ENCODE results near the gene EGFR.

The EGFR gene

DNA sequence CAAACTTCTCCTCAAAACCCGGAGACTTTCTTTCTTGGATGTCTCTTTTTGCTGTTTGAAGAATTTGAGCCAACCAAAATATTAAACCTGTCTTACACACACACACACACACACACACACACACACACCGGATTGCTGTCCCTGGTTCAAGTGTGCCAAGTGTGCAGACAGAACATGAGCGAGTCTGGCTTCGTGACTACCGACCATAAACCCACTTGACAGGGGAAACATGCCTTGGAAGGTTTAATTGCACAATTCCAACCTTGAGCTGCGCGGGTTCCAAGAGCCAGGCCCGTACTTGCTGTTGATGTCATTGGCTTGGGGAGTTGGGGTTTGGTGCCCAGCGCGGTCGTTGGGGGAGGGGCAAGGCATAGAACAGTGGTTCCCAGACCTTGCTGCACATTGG lies 1.7 kb downstream of the EGFR start:
- TF ChIP-seq EZH2phosphoT487 (IDR thresholded peaks at IDR 0.05; ENCODE audit: borderline replicate concordance, low read length), result no peak
- TF ChIP-seq CTCF (IDR thresholded peaks at IDR 0.05; ENCODE audit: low read depth, low read length, poor library complexity, severe bottlenecking), result no peak
- H3K4me2 ChIP-seq (ENCODE audit: low read length), result no peak overlapping the region
- no peaks in the 10 kb centered on the region for H3F3A ChIP-seq (ENCODE audit: control insufficient read depth, insufficient read depth)
- H3K79me2 ChIP-seq (ENCODE audit: control insufficient read depth, low read length), result no peaks in the 10 kb centered on the region
- H3K9me3 ChIP-seq (ENCODE audit: control insufficient read depth, insufficient read depth, low read length), result peaks cover 19% of the 10 kb centered on the region; the same call in 1 of the 2 replicates
- H3K4me1 ChIP-seq (ENCODE audit: control insufficient read depth, low read length), result no peaks in the 10 kb centered on the region
- H4K20me1 ChIP-seq (ENCODE audit: control insufficient read depth, insufficient read depth, low read depth, low read length), result no peaks in the 10 kb centered on the region
- H3K27me3 ChIP-seq (ENCODE audit: control insufficient read depth, low read length), result peaks cover 5% of the 10 kb centered on the region
- no peaks in the 10 kb centered on the region for H3K36me3 ChIP-seq (ENCODE audit: control insufficient read depth, low read length)
- H3K4me3 ChIP-seq (ENCODE audit: low read length), result no peak overlapping the region
- H3K27ac ChIP-seq (ENCODE audit: low read depth, low read length), result no peak overlapping the region
- H3K9me2 ChIP-seq (replicated peaks; ENCODE audit: control insufficient read depth, low read length), result no peaks in the 10 kb centered on the region

GRCh38 chr7:55021053-55021452 lies 2.2 kb downstream of the EGFR start:
- Histone ChIP-seq H3K36me3 (ENCODE audit: control insufficient read depth, low read length) (no peaks in the 10 kb centered on the region), H3K4me1 (ENCODE audit: control insufficient read depth, low read length) (no peaks in the 10 kb centered on the region), H3F3A (ENCODE audit: control insufficient read depth, insufficient read depth) (no peaks in the 10 kb centered on the region), H3K9me3 (ENCODE audit: control insufficient read depth, insufficient read depth, low read length) (peaks cover 19% of the 10 kb centered on the region; the same call in 1 of the 2 replicates), H3K9me2 (replicated peaks; ENCODE audit: control insufficient read depth, low read length) (no peaks in the 10 kb centered on the region), H4K20me1 (ENCODE audit: control insufficient read depth, insufficient read depth, low read depth, low read length) (no peaks in the 10 kb centered on the region), H3K4me3 (ENCODE audit: low read length) (no peak overlapping the region), H3K27me3 (ENCODE audit: control insufficient read depth, low read length) (no peaks in the 10 kb centered on the region), H3K27ac (ENCODE audit: low read depth, low read length) (no peak overlapping the region), H3K79me2 (ENCODE audit: control insufficient read depth, low read length) (no peaks in the 10 kb centered on the region), H3K4me2 (ENCODE audit: low read length) (no peak overlapping the region)
- TF ChIP-seq CTCF (IDR thresholded peaks at IDR 0.05; ENCODE audit: low read depth, low read length, poor library complexity, severe bottlenecking) (no peak), EZH2phosphoT487 (IDR thresholded peaks at IDR 0.05; ENCODE audit: borderline replicate concordance, low read length) (no peak)

GRCh38 chr7:55022002-55022985 lies 3.5 kb downstream of the EGFR start:
- no peaks in the 10 kb centered on the region for H3K9me2 ChIP-seq (replicated peaks; ENCODE audit: control insufficient read depth, low read length)
- H3K27me3 ChIP-seq (ENCODE audit: control insufficient read depth, low read length), result no peaks in the 10 kb centered on the region
- no peaks in the 10 kb centered on the region for H3K36me3 ChIP-seq (ENCODE audit: control insufficient read depth, low read length)
- H3K27ac ChIP-seq (ENCODE audit: low read depth, low read length), result no peak overlapping the region
- H4K20me1 ChIP-seq (ENCODE audit: control insufficient read depth, insufficient read depth, low read depth, low read length), result no peaks in the 10 kb centered on the region
- peaks cover 19% of the 10 kb centered on the region; the same call in 1 of the 2 replicates for H3K9me3 ChIP-seq (ENCODE audit: control insufficient read depth, insufficient read depth, low read length)
- no peaks in the 10 kb centered on the region for H3K4me1 ChIP-seq (ENCODE audit: control insufficient read depth, low read length)
- TF ChIP-seq EZH2phosphoT487 (IDR thresholded peaks at IDR 0.05; ENCODE audit: borderline replicate concordance, low read length) (no peak), CTCF (IDR thresholded peaks at IDR 0.05; ENCODE audit: low read depth, low read length, poor library complexity, severe bottlenecking) (no peak)
- no peak overlapping the region for H3K4me2 ChIP-seq (ENCODE audit: low read length)
- H3F3A ChIP-seq (ENCODE audit: control insufficient read depth, insufficient read depth), result no peaks in the 10 kb centered on the region
- H3K79me2 ChIP-seq (ENCODE audit: control insufficient read depth, low read length), result no peaks in the 10 kb centered on the region
- no peak overlapping the region for H3K4me3 ChIP-seq (ENCODE audit: low read length)
